GM13977 (cell line): ENCODE data around the gene USP47.

Experiments
- DNase-seq: peaks from one replicate; pipeline ENCODE4 v3.0.0; 2012; ENCODE audit warnings: low spot score
- CTCF ChIP-seq: IDR thresholded peaks from 2 replicates; pipeline ENCODE4 v1.5.1; 2012; ENCODE audit warnings: mild to moderate bottlenecking, control low read depth; ENCODE audit not compliant: insufficient read depth; ENCODE audit errors: extremely low read depth, missing control alignments
- in situ Hi-C: fragments of 300-500 bp; cut with MboI; formaldehyde crosslinking; loops from one replicate; pipeline ENCODE4 v1.12.0; 2022; ENCODE audit warnings: low sequenced_read_pairs, low pct_unique_long_range_greater_than_20kb, mixed read lengths, inconsistent platforms; ENCODE audit not compliant: unreplicated experiment

Gene USP47

GRCh38 chr11:11975201-11976092, 133.7 kb downstream of the USP47 start:
- in situ Hi-C loops: no loop called here
- no peak for DNase-seq
- no peak for TF ChIP-seq CTCF

GRCh38 chr11:11976481-11977127, 134.8 kb downstream of the USP47 start:
- TF ChIP-seq CTCF: no peak
- DNase-seq: no peak
- in situ Hi-C loops: no loop called here

GRCh38 chr11:11977206-11977938, 135.6 kb downstream of the USP47 start:
- no peak for TF ChIP-seq CTCF
- no peak for DNase-seq
- in situ Hi-C loops: no loop called here

GRCh38 chr11:11978098-11978637, 136.4 kb downstream of the USP47 start:
- TF ChIP-seq CTCF: no peak
- no peak for DNase-seq
- in situ Hi-C loops: no loop called here

GRCh38 chr11:11978792-11979487, 137.2 kb downstream of the USP47 start:
- in situ Hi-C loops: no loop called here
- DNase-seq: no peak
- no peak for TF ChIP-seq CTCF
